B cell (primary cell): ENCODE measurements around the gene WDR64. TPM values are rescaled to one million over a fixed set of nuclear protein-coding genes. Genes with fewer than 3 reads are reported as not detected.

ENCODE experiments used
- polyA plus RNA-seq: library from polyadenylated mRNA; depleted of rRNA; stranded (reverse); fragments of >200 nt; gene quantifications from 2 replicates; pipeline ENCODE4 v1.2.3, GENCODE V29; 2012
- total RNA-seq, 2 donors: library from RNA; stranded (reverse); fragments of 120-200 nt in 1 of 2; gene quantifications; 1 replicate in 1 of 2; 2 replicates in 1 of 2; pipeline versions ENCODE4 v1.2.3 to v1.2.4, GENCODE V29; 2013 to 2022

The WDR64 gene
- total and polyA plus RNA-seq, 2 donors (not counting 1 experiment from before 2014, with no cell fraction given) = 0.13 TPM; not detected in 1

Other genes with a start within 250 kb of the WDR64 start
- 26.0 and 32.4 TPM in 2 replicates for gene FH, start 132.5 kb upstream of the WDR64 start, total RNA-seq
- gene FH, start 132.5 kb upstream of the WDR64 start, polyA plus RNA-seq = 18.5 and 20.1 TPM in 2 replicates
- 12.8 and 14.0 TPM in 2 replicates for gene KMO, start 119.9 kb upstream of the WDR64 start, total RNA-seq
- gene KMO, start 119.9 kb upstream of the WDR64 start, polyA plus RNA-seq = 29.0 and 34.0 TPM in 2 replicates
- 31.5 and 34.0 TPM in 2 replicates for gene CHML, start 11.9 kb upstream of the WDR64 start, total RNA-seq
- 9.7 and 12.7 TPM in 2 replicates for gene CHML, start 11.9 kb upstream of the WDR64 start, polyA plus RNA-seq
- gene OPN3, start 11.9 kb upstream of the WDR64 start, total RNA-seq = 29.2 and 29.6 TPM in 2 replicates
- 21.0 and 29.3 TPM in 2 replicates for gene OPN3, start 11.9 kb upstream of the WDR64 start, polyA plus RNA-seq
- gene EXO1, start 195.9 kb downstream of the WDR64 start, total RNA-seq = 1.2 and 1.6 TPM in 2 replicates
- gene EXO1, start 195.9 kb downstream of the WDR64 start, polyA plus RNA-seq = 0.50 and 0.73 TPM in 2 replicates